Activated CD4-positive, alpha-beta T cell treated with anti-CD3 and anti-CD28 coated beads for 36 hours (primary cell): ENCODE data around the gene NOXO1. TPM values are rescaled to one million over a fixed set of nuclear protein-coding genes. Genes with fewer than 3 reads are reported as not detected.
A peak's percentile ranks its signal among the peaks of the same experiment; 100 is the strongest.

Experiments used
- ATAC-seq: fragments of 200-7000 bp; cut with Tn5 transposase; one replicate; pipeline ENCODE4 v1.10.0; 2021; ENCODE audit warnings: mild to moderate bottlenecking, moderate library complexity
- CTCF ChIA-PET: fragments of 350-600 bp; sonication (Branson Sonifier 250); formaldehyde crosslinking; loops from one replicate; lab custom pipeline; 2021; ENCODE audit warnings: antibody characterized with exemption; lab: Charles Lee
- POLR2A ChIA-PET: fragments of 350-600 bp; sonication (Branson Sonifier 250); formaldehyde crosslinking; loops from one replicate; lab custom pipeline; 2021; ENCODE audit warnings: antibody characterized with exemption, inconsistent platforms; lab: Charles Lee
- DNase-seq: peaks from one replicate; pipeline ENCODE4 v3.0.0-alpha.2; 2020
- H3K27ac Mint-ChIP-seq: one replicate; pipeline ENCODE4 v1.8.0; 2021; ENCODE audit warnings: mixed read lengths
- H3K27me3 Mint-ChIP-seq: one replicate; pipeline ENCODE4 v1.8.0; 2021; ENCODE audit warnings: mixed read lengths
- H3K36me3 Mint-ChIP-seq: one replicate; pipeline ENCODE4 v1.8.0; 2021; ENCODE audit warnings: low read depth, mixed read lengths
- H3K4me1 Mint-ChIP-seq: one replicate; pipeline ENCODE4 v1.8.0; 2021; ENCODE audit warnings: mixed read lengths
- H3K4me3 Mint-ChIP-seq: one replicate; pipeline ENCODE4 v1.8.0; 2021; ENCODE audit warnings: mild to moderate bottlenecking, moderate library complexity, mixed read lengths
- H3K9me3 Mint-ChIP-seq: one replicate; pipeline ENCODE4 v1.8.0; 2021; ENCODE audit warnings: low read depth, mixed read lengths
- intact Hi-C, 2 experiments: fragments of 100-400 bp; cut with DNase I in 1 of 2; cut with micrococcal nuclease in 1 of 2; formaldehyde crosslinking; loops; one replicate each; pipeline versions ENCODE4 v1.14.2 to v1.15.1; 2022 to 2024; cut with DNase I, micrococcal nuclease
- total RNA-seq, 2 experiments: library from RNA; stranded (reverse); gene quantifications; one replicate each; pipeline ENCODE4 v1.2.3, GENCODE V29; 2021

Gene NOXO1
- total RNA-seq, 2 experiments from 2014 or later, result not detected

DNA sequence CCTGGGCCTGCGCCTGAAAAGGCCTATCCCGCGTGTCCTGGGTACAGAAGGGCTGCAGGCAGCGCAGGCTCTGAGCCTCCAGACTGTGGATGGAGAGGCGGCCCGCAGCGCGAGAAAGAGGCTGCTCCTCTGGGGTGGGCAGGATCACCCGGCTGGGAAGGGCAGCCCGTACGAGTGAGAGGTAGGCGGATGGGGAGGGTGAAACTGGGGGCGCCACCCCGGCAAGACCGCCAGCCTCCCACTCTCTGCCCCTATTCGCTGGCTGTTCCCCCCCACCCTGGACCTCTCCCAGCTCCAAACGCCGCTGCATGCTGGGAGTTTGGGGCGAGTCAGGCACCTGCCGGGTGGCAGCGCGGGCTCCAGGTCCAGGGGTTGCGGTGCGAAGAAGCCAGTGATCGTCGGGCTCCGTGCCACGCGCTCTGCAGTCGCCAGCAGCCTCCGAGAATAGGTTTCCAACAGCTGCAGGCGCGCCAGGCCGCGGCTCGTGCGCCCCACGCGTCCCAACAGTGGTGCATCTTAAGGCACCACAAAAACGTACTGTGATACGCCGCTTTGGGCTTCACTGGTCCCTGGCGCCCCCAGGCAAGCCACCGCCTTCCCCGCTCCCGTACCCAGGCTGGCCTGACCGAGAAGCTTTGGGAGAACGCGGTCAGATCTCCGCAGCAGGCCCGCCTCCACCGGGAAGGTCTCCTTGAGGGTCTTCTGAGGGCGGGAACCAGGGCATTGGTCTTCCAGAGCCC, 1.1 kb downstream of the NOXO1 start:
- POLR2A ChIA-PET, result no interaction called here

DNA sequence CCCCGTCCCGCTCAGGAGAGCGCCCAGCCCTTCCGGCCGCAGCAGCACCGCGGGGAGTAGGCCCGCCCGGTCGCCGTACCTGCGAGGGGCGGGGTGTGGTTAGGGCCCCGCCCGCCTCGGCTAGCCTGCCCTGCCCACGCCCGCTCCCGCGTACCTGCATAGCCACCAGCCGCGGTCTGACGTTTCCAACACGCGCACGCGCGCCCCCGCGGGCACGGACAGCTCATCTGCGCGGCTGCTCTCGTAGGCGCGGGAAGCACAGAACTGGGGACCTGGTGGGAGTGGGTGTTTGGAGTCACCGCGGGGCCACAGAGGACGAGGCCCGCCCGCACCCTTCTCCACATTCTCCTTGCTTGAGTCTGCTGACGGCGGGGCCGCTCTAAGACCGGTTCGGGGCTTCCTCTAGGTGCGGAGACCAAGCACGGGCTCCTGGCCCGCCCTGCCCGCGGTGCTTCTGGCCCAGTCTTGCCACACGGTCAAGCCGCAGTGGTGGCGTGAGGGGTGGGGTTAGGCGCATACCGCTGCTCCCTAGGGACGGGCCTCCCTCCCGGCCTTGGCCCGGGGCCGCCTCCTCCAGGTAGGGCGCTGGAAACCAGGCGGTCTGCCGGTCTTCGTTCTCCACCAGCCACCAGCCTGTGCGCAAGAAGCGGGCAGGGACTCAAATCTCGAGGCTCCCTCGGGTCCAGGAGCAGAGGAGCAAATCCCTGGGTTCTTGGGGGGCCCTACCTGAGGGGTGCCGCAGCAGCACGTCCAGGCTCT, 1.8 kb downstream of the NOXO1 start:
- intact Hi-C loops, result no loop called here

More for the DNA sequence above, 1.1 kb downstream of the NOXO1 start:
- Mint-ChIP-seq H3K4me3 (no peak overlapping the region), H3K27me3 (peaks cover 17% of the 10 kb centered on the region), H3K4me1 (peaks cover 16% of the 10 kb centered on the region), H3K36me3 (peaks cover 24% of the 10 kb centered on the region), H3K27ac (no peak overlapping the region), H3K9me3 (no peaks in the 10 kb centered on the region)
- DNase-seq (peak; percentile 38), ATAC-seq (no peak)
- intact Hi-C loops, result no loop called here
- CTCF ChIA-PET, result interaction anchor here (0.5 kb wide), 1 partner anchor 224 kb away, joined by 3 read pairs; no protein-coding TSS in a partner anchor

GRCh38 chr16:1978476-1979120, 2.7 kb downstream of the NOXO1 start:
- ChIA-PET POLR2A (interaction anchor here (2.1 kb wide), 1 partner anchor 177 kb away, joined by 4 read pairs; the partner anchor contains the start of gene TRAF7), CTCF (no interaction called here)
- intact Hi-C loops, result no loop called here
- peaks cover 29% of the 10 kb centered on the region for H3K36me3 Mint-ChIP-seq
- H3K4me3 Mint-ChIP-seq, result no peak overlapping the region
- peaks cover 14% of the 10 kb centered on the region for H3K4me1 Mint-ChIP-seq
- H3K9me3 Mint-ChIP-seq, result no peaks in the 10 kb centered on the region
- H3K27me3 Mint-ChIP-seq, result peaks cover 17% of the 10 kb centered on the region
- H3K27ac Mint-ChIP-seq, result no peak overlapping the region
- ATAC-seq, result no peak
- no peak for DNase-seq

More for the DNA sequence above, 1.8 kb downstream of the NOXO1 start:
- ChIA-PET CTCF (interaction anchor here (0.5 kb wide), 1 partner anchor 225 kb away, joined by 3 read pairs; no protein-coding TSS in a partner anchor), POLR2A (interaction anchor here (2.1 kb wide), 1 partner anchor 176 kb away, joined by 4 read pairs; the partner anchor contains the start of gene TRAF7)
- Mint-ChIP-seq H3K27me3 (peaks cover 17% of the 10 kb centered on the region), H3K36me3 (peaks cover 29% of the 10 kb centered on the region), H3K27ac (no peak overlapping the region), H3K4me1 (peaks cover 14% of the 10 kb centered on the region), H3K9me3 (no peaks in the 10 kb centered on the region), H3K4me3 (no peak overlapping the region)
- ATAC-seq (no peak), DNase-seq (peak; percentile 58)

DNA sequence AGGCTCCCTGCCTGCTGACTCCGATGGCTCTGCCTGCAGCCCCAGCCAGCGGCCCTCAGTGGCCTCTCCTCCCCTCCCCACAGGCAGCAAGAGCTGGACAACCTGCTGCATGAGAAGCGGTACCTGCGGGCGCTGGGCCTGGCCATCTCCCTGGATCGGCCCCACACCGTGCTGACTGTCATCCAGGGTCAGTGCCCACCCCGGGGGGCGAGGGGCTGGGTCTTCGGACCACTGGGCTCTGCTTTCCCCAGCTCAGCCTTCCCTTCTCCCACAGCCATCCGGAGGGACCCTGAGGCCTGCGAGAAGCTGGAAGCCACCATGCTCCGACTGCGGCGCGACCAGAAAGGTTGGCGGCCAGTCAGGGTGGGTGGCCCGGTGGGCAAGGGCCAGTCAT, 3.4 kb downstream of the NOXO1 start:
- Mint-ChIP-seq H3K27ac (no peak overlapping the region), H3K27me3 (peaks cover 13% of the 10 kb centered on the region), H3K4me1 (peaks cover 14% of the 10 kb centered on the region), H3K4me3 (no peak overlapping the region), H3K36me3 (peaks cover 32% of the 10 kb centered on the region), H3K9me3 (no peaks in the 10 kb centered on the region)
- POLR2A ChIA-PET, result interaction anchor here (2.1 kb wide), 1 partner anchor 178 kb away, joined by 4 read pairs; the partner anchor contains the start of gene TRAF7
- CTCF ChIA-PET, result interaction anchor here (0.7 kb wide), 1 partner anchor 429 kb away, joined by 3 read pairs; no protein-coding TSS in a partner anchor
- intact Hi-C loops, result no loop called here
- DNase-seq (no peak), ATAC-seq (no peak)

DNA sequence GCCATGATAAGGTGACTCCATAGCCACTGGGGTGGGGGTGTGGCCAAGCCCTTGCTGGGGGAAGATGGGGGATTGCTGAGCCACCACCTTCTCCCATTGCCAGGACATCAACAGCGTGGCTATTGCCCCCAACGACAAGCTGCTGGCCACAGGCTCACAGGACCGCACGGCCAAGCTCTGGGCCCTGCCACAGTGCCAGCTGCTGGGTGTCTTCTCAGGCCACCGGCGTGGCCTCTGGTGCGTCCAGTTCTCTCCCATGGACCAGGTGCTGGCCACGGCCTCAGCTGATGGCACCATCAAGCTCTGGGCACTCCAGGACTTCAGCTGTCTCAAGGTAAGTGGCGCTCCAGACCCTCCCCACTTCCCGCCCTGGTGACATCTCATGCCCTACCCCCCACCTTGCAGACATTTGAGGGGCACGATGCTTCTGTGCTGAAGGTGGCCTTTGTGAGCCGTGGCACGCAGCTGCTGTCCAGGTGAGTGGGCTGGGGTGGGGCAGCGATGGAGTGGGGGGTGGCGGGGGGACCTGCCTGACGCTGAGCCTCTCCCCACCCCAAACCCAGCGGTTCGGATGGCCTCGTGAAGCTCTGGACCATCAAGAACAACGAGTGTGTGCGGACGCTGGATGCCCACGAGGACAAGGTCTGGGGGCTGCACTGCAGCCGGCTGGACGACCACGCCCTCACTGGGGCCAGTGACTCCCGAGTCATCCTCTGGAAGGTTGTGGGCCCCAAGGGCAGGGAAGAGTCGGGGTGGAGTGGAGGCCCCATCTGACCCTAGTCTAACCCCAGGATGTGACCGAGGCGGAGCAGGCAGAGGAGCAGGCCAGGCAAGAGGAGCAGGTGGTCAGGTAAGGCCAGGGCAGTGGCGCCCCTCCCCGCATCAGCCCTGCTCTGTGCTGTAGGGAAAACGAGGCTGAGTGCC, 4.1 kb downstream of the NOXO1 start:
- H3K27me3 Mint-ChIP-seq, result peaks cover 6% of the 10 kb centered on the region
- intact Hi-C loops, result no loop called here
- no peak for DNase-seq
- no peaks in the 10 kb centered on the region for H3K9me3 Mint-ChIP-seq
- peaks cover 15% of the 10 kb centered on the region for H3K4me1 Mint-ChIP-seq
- ChIA-PET POLR2A (interaction anchor here (0.6 to 2.1 kb wide), 3 partner anchors 163 to 275 kb away, joined by 3 to 5 read pairs (median 4); partner anchors contain the start of gene TRAF7), CTCF (interaction anchor here (0.7 to 0.9 kb wide), 2 partner anchors 163 to 430 kb away, joined by 3 read pairs; no protein-coding TSS in a partner anchor)
- ATAC-seq, result no peak
- no peak overlapping the region for H3K4me3 Mint-ChIP-seq
- peaks cover 34% of the 10 kb centered on the region for H3K36me3 Mint-ChIP-seq
- H3K27ac Mint-ChIP-seq, result no peak overlapping the region

DNA sequence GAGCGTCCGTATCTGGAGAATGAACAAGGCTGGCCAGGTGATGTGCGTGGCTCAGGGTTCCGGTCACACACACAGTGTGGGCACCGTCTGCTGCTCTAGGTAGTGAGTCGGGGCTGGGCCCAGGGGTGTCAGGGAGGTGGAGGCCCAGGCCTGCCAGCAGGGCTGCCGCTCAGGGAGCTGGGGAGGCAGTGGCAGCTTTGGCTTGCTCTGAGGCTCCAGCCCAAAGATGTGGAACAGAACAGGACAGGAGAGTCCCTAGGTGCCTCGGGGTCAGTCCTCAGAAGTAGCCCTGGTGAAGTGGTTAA, 5.1 kb downstream of the NOXO1 start:
- H3K9me3 Mint-ChIP-seq, result no peaks in the 10 kb centered on the region

DNA sequence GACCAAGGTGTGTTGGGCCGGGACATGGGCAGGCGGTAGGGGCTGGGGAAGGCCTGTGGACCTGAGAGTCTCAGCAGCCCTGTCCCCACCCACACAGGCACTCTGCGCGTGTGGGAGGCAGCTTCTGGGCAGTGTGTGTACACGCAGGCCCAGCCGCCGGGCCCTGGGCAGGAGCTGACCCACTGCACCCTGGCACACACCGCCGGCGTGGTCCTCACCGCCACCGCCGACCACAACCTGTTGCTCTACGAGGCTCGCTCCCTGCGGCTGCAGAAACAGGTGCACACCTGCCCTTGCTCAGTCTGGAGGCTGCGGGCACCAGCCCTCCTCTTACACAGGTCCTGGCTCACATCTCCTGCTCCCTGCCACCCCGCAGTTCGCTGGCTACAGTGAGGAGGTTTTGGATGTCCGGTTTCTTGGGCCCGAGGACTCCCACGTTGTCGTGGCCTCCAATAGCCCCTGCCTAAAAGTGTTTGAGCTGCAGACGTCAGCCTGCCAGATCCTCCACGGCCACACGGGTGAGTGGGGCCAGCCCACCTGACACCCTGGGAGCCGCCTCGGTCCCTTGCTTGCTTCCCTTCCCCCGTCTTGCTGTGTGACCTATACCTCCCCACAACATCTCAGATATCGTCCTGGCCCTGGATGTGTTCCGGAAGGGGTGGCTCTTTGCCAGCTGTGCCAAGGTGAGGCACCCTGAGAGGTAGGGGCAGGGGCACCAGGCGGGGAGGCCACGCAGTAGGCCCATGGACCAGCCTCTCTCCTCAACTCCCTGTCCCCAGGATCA, 5.6 kb downstream of the NOXO1 start:
- DNase-seq (no peak), ATAC-seq (no peak)
- no peaks in the 10 kb centered on the region for H3K9me3 Mint-ChIP-seq
- ChIA-PET POLR2A (interaction anchor here (1.2 kb wide), 1 partner anchor 11 kb away, joined by 5 read pairs; the partner anchor contains the start of gene RPS2), CTCF (no interaction called here)
- H3K36me3 Mint-ChIP-seq, result peaks cover 40% of the 10 kb centered on the region
- peaks cover 16% of the 10 kb centered on the region for H3K4me1 Mint-ChIP-seq
- intact Hi-C loops, result no loop called here
- H3K27me3 Mint-ChIP-seq, result no peaks in the 10 kb centered on the region
- H3K27ac Mint-ChIP-seq, result no peak overlapping the region
- H3K4me3 Mint-ChIP-seq, result no peak overlapping the region

More for the DNA sequence above, 5.1 kb downstream of the NOXO1 start:
- CTCF ChIA-PET, result interaction anchor here (0.6 to 0.9 kb wide), 2 partner anchors 164 to 318 kb away, joined by 3 read pairs; no protein-coding TSS in a partner anchor
- peaks cover 13% of the 10 kb centered on the region for H3K4me1 Mint-ChIP-seq
- no peak overlapping the region for H3K27ac Mint-ChIP-seq
- ATAC-seq, result no peak
- no peak overlapping the region for H3K4me3 Mint-ChIP-seq
- DNase-seq, result no peak
- peaks cover 36% of the 10 kb centered on the region for H3K36me3 Mint-ChIP-seq
- peaks cover 1% of the 10 kb centered on the region for H3K27me3 Mint-ChIP-seq
- intact Hi-C loops, result no loop called here
- POLR2A ChIA-PET, result no interaction called here

- intact Hi-C loops, result loop anchor here in 1 of 2 experiments (5.0 kb wide), 1 partner anchor 293 kb away; the partner anchor contains the start of gene RNPS1
- ATAC-seq, result no peak
- DNase-seq, result no peak
- H3K4me3 Mint-ChIP-seq, result no peak overlapping the region
- H3K4me1 Mint-ChIP-seq, result peaks cover 16% of the 10 kb centered on the region
- no peaks in the 10 kb centered on the region for H3K9me3 Mint-ChIP-seq
- CTCF ChIA-PET, result no interaction called here
- POLR2A ChIA-PET, result interaction anchor here (1.2 kb wide), 1 partner anchor 10 kb away, joined by 5 read pairs; the partner anchor contains the start of gene RPS2
- H3K27ac Mint-ChIP-seq, result no peak overlapping the region
- peaks cover 39% of the 10 kb centered on the region for H3K36me3 Mint-ChIP-seq
- H3K27me3 Mint-ChIP-seq, result no peaks in the 10 kb centered on the region
Measured at GRCh38 chr16:1974157-1975070, 6.9 kb downstream of the NOXO1 start.

DNA sequence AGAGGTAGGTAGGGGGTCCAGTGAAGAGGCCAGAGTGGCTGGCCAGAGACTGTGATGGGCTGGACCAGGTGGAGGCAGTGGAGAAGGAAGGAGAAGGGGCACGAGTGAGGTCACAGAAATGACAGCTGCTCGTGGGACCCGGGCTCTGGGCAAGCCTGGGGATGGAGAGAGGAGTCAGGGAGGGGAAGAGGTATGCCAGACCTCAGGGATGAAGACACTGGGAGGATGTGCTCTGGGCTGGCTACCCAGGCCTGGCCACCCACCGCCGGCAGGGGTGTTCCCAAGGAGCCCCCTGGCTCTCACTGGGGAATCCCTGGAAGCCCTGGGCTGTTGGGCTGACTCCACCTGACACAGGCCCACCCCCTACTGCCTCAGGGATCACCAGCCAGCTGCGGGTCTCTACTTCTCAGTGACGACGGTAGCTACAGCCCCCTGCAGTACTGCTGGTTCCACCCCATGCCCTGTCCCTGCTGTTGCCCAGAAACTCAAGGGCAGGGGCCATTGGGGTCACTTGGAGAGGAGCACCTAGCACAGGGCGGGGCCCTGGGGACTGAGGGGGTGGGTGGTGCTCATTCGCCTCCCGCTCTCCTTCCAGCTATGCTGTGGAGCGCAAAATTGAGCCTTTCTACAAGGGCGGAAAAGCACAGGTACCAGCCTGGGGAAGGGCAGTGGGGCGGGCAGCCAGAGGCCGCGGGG, 7.7 kb downstream of the NOXO1 start:
- Mint-ChIP-seq H3K4me1 (peaks cover 16% of the 10 kb centered on the region), H3K4me3 (peak overlapping the region; percentile 10), H3K27me3 (no peaks in the 10 kb centered on the region), H3K9me3 (no peaks in the 10 kb centered on the region), H3K27ac (no peak overlapping the region), H3K36me3 (peaks cover 37% of the 10 kb centered on the region)
- ChIA-PET POLR2A (no interaction called here), CTCF (no interaction called here)
- intact Hi-C loops, result loop anchor here (2.0 to 5.0 kb wide), 2 partner anchors 15 to 294 kb away; partner anchors contain the start of genes RNPS1 (in 1 of the 2) and SYNGR3 (in 1 of the 2)
- DNase-seq (no peak), ATAC-seq (no peak)
